ENCODE results near the gene AHRR.
"Not testable (repeated sequence)": the region's sequence is repeated elsewhere in the genome, so short reads cannot be mapped to it uniquely, and the experiment has no call there.

Gene AHRR

GRCh38 chr5:378301-378891, 56.9 kb downstream of the AHRR start:
- DNase-seq (ENCODE audit: low read depth), result no peak
- in situ Hi-C loops (cut with HindIII; ENCODE audit: low sequenced_read_pairs), result no loop called here
- no peak overlapping the region for H3K4me3 ChIP-seq (ENCODE audit: low read depth, low read length)
- TF ChIP-seq CTCF (IDR thresholded peaks at IDR 0.05; ENCODE audit: low read depth, low read length, missing control alignments), result no peak

- DNase-seq (ENCODE audit: low read depth), result peak; percentile 35
- TF ChIP-seq CTCF (IDR thresholded peaks at IDR 0.05; ENCODE audit: low read depth, low read length, missing control alignments), result no peak
- in situ Hi-C loops (cut with HindIII; ENCODE audit: low sequenced_read_pairs), result no loop called here
- no peak overlapping the region for H3K4me3 ChIP-seq (ENCODE audit: low read depth, low read length)
Observed at GRCh38 chr5:378976-379742, 57.6 kb downstream of the AHRR start.

- no peak overlapping the region for H3K4me3 ChIP-seq (ENCODE audit: low read depth, low read length)
- no peak for DNase-seq (ENCODE audit: low read depth)
- in situ Hi-C loops (cut with HindIII; ENCODE audit: low sequenced_read_pairs), result no loop called here
- no peak for TF ChIP-seq CTCF (IDR thresholded peaks at IDR 0.05; ENCODE audit: low read depth, low read length, missing control alignments)
Observed at GRCh38 chr5:380701-381309, 59.3 kb downstream of the AHRR start.

- no peak for DNase-seq (ENCODE audit: low read depth)
- H3K4me3 ChIP-seq (ENCODE audit: low read depth, low read length), result no peak overlapping the region
- in situ Hi-C loops (cut with HindIII; ENCODE audit: low sequenced_read_pairs), result no loop called here
- no peak for TF ChIP-seq CTCF (IDR thresholded peaks at IDR 0.05; ENCODE audit: low read depth, low read length, missing control alignments)
Observed at GRCh38 chr5:383066-383465, 61.6 kb downstream of the AHRR start.

- no peak overlapping the region for H3K4me3 ChIP-seq (ENCODE audit: low read depth, low read length)
- DNase-seq (ENCODE audit: low read depth), result no peak
- no peak for TF ChIP-seq CTCF (IDR thresholded peaks at IDR 0.05; ENCODE audit: low read depth, low read length, missing control alignments)
- in situ Hi-C loops (cut with HindIII; ENCODE audit: low sequenced_read_pairs), result no loop called here
Observed at GRCh38 chr5:383621-384020, 62.1 kb downstream of the AHRR start.

- DNase-seq (ENCODE audit: low read depth); in situ Hi-C loops (cut with HindIII; ENCODE audit: low sequenced_read_pairs); H3K4me3 ChIP-seq (ENCODE audit: low read depth, low read length): not testable (repeated sequence)
Observed at GRCh38 chr5:384576-384975, 63.1 kb downstream of the AHRR start.

- in situ Hi-C loops (cut with HindIII; ENCODE audit: low sequenced_read_pairs), result no loop called here
- no peak for TF ChIP-seq CTCF (IDR thresholded peaks at IDR 0.05; ENCODE audit: low read depth, low read length, missing control alignments)
- H3K4me3 ChIP-seq (ENCODE audit: low read depth, low read length), result no peak overlapping the region
- DNase-seq (ENCODE audit: low read depth), result no peak
Observed at GRCh38 chr5:385321-385720, 63.8 kb downstream of the AHRR start.
